GM04504 (cell line): ENCODE results near the gene ACTA2.

Experiments used
- DNase-seq: peaks from one replicate; pipeline ENCODE4 v3.0.0-alpha.2; 2012; ENCODE audit warnings: low read depth

Gene ACTA2

GRCh38 chr10:88980800-88981199, 28.2 kb upstream of the ACTA2 start:
- DNase-seq = no peak

- DNase-seq = no peak
These were observed 27.7 kb upstream of the ACTA2 start for GRCh38 chr10:88980247-88980646.

DNA sequence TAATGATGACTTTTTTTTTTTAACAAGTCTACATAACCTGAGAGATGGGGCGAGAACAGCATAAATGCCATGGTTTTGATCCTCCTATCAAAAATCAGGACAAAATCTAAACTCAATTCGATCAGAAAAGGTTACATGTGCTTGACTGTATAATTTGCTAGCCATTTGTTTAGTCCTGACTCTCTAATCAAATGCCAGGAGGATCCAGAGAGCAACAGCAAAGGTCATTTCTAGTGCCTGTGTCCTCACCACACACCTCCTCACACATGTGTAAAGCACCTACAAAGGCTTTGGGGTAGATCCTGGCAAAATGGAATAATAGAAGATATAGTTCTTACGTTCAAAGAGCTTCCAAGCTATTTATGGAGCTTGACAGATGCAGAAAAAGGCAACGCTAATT, 27.0 kb upstream of the ACTA2 start:
- no peak for DNase-seq

DNA sequence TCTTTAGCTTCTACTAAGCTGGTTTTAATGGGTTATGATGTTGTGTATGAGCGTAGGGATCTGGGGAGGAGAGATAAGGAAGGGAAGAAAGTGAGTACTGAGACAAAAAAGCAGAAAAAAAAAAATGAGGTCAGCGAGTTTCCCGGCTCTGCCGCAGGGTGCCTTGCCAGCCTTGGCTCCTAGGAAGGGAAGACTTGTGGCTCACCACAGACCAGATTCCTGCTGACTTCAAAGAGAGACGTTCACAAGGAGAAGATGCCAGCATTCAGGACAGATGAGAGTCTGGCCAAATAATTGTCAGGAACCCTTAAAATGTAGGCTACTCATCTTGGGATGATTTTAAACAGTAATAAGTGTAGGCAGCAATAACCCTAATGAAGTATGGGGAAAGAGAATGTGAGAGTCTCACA, 26.6 kb upstream of the ACTA2 start:
- peak; percentile 77 for DNase-seq

GRCh38 chr10:88978463-88978862, 25.9 kb upstream of the ACTA2 start:
- DNase-seq = no peak

GRCh38 chr10:88975377-88975720, 22.8 kb upstream of the ACTA2 start:
- no peak for DNase-seq

GRCh38 chr10:88974446-88975376, 22.1 kb upstream of the ACTA2 start:
- DNase-seq = no peak

DNA sequence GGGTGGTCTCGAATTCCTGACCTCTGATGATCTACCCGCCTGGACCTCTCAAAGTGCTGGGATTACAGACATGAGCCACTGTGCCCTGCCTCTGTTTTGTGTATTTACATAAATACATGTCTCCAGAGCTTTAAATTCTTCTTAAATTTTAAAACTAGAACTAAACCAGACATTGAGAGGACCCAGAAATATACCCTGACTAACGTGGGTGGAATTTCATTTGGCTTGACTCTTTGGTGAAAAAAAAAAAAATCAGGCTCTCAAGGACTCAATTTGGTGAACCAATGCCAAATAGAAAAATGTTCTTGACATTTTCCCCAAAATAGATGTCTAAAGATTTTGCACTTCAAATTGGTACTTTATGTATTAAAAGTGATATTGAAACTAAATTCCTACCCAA, 21.4 kb upstream of the ACTA2 start:
- DNase-seq = no peak

- no peak for DNase-seq
These were observed 18.9 kb upstream of the ACTA2 start for GRCh38 chr10:88971221-88972061.

GRCh38 chr10:88968391-88968790, 15.8 kb upstream of the ACTA2 start:
- no peak for DNase-seq

DNA sequence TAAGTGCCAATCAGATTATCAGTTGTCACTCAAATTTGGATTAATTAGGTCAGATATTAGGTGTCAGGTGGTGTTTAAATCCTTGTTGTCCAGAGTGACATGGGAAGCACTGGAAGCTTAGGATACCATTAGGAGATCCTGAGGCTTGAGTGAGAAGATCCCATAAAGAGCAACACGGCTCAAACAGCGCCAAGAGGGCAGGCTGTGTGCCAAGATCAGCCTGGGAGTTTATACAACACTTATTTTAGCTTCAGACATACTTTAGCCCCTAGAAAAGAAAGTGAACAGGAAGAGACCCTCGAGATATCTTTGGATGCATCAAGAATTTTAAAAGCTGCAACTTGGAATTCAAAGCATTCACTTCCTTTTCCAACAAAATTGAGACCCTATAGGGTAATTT, 14.2 kb upstream of the ACTA2 start:
- DNase-seq = no peak

DNA sequence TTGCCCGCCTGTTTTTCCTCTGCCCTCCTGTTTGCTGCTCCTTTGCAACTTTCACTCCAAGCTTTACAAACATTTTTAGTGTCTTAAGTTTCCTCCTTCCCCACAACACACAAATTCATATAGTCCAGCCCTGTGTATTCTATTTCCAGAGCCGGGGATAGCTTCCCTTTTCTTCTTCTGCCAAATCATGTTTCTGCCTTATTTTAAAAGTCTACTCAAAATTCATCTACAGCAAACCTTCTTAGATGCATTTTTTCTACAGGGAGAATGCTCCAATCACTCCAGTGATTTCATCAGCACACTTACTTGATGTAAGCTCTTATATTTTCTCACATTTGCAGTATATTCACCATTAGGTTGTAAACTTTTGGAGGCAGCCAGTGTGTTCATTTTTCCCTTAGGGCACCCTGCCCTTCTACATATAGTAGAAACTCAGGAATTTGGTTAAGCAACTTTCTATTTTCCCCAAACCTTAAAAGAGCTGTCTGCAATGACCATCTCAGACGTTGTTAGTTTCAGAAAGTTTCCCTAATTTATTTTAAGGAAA, 12.4 kb upstream of the ACTA2 start:
- DNase-seq = no peak

GRCh38 chr10:88964360-88964759, 11.8 kb upstream of the ACTA2 start:
- DNase-seq = no peak

DNA sequence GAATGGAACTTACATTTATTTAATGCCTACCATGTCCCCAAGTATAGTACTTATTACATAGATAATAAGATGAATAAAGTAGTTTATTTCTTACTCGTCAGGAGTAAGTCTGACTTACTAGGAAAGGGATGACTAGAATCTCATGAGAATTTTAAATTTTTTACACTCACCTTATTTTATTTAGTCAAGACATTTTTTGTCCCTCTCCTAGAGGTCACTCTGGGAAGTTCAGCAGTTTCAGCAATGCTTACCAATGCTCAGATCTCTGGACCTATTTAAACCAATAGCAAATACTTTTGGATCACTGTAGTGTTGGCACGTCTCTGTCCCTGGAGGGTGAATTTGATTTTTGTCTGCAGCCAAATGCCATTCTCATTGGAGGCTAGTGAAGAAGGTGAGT, 10.7 kb upstream of the ACTA2 start:
- no peak for DNase-seq

DNA sequence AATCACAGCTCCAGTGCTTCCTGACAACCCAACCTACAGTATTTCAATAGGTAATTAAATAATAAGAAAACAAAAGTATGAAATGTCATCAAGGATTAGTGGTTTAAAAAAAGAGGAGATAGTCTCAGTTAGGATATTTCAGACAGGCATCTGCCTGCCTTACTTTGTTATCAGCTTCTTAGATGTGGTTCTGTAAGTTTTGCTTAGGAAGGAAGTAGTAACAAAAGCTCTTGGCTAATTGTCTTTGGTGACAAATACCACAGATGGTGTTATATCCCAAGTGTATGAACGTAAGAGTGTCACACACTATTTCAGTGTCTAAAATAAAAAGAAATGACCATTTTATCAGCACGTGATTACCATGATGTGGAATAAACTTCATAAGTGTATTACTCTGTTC, 9.8 kb upstream of the ACTA2 start:
- no peak for DNase-seq

- DNase-seq = no peak
These were observed 8.7 kb upstream of the ACTA2 start for GRCh38 chr10:88961266-88961665.

DNA sequence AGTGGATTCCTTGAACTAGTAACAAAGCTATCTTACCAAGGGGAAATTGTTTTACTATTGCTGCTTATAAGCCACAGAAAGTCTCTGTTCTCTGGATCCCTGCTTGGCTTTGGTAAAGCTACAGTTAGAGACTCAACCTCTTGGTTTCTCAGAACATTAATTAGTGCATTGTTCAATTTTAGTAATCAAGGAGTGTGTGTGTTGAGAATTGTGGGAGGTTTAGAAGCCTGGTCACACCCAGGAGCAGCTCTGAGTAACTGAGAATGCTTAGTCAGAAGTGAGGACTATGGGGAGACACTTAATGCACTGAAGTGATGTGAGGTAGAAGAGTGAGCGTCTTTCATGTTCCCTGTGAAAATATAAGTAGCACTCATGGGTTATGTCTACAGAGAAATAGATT, 8.2 kb upstream of the ACTA2 start:
- DNase-seq = no peak

GRCh38 chr10:88958721-88959120, 6.1 kb upstream of the ACTA2 start:
- DNase-seq = no peak

DNA sequence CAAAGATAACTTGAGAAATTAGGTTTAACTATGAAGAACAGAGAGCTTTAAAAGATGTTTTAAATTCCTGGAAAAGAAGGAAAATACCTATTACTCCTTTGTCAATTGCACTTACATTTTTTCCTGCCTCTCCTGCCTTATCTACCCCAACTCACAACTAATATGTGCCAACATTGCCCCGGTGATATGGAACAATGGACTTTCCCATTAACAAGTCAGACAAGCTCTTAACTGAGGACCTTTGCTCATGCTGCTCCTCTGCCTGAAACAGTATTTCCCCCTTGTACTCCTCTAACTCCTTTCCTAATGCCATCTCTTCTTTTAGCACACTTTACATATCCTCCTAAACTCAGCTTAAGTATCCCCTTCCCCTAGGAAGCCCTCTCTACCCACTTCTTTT, 4.8 kb upstream of the ACTA2 start:
- no peak for DNase-seq

- no peak for DNase-seq
These were observed 2.0 kb upstream of the ACTA2 start for GRCh38 chr10:88954458-88955083.

DNA sequence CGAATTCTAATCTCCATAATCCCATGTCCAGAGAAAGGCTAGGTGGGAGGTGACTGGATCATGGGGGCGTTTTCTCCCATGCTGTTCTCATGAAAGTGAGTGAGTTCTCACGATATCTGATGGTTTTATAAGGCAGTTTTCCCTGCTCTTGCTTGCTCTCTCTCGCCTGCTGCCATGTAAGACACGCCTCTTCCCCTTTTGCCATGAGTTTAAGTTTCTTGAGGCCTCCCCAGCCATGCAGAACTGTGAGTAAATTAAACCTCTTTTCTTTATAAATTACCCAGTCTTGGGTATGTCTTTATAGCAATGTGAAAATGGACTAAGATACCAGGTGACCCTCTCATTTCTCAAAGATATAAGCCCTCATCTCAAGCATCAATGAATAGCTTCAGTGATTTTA, 1.1 kb upstream of the ACTA2 start:
- no peak for DNase-seq
